ENCODE results near the gene WWOX.

The WWOX gene

DNA sequence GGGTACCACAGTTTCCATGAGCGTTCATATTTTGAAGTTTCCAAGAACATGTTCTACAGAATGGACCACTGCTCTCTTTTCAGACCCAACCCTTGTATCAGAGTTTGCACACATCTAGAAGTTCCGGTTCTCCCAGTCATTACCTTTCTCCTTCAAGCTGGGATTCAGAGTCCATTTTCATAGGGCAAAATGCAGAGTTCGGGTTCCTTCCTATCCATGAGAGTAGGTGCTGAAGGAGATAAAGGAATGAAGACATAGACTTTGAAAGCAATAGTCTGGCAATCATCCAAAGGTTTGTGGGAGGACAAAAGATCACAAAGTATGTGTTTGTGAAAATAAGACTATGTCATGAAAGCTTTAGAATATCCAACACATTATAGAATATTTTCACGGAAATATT lies 801.5 kb downstream of the WWOX start:
- Histone ChIP-seq H3K4me3 (ENCODE audit: low read length) (no peak overlapping the region), H3K4me2 (ENCODE audit: low read depth, low read length) (no peak overlapping the region), H3K79me2 (ENCODE audit: low read length) (no peaks in the 10 kb centered on the region), H3K9me2 (replicated peaks; ENCODE audit: insufficient read depth, low read length) (no peaks in the 10 kb centered on the region), H3K9me3 (replicated peaks; ENCODE audit: insufficient read depth, low read length) (no peaks in the 10 kb centered on the region), H4K20me1 (ENCODE audit: insufficient read depth, low read length) (no peaks in the 10 kb centered on the region), H3F3A (ENCODE audit: insufficient read depth, low read length) (no peaks in the 10 kb centered on the region), H2AFZ (ENCODE audit: low read length) (no peak overlapping the region), H3K27ac (ENCODE audit: low read length) (no peak overlapping the region), H3K36me3 (replicated peaks; ENCODE audit: insufficient read depth, low read length) (no peaks in the 10 kb centered on the region), H3K4me1 (ENCODE audit: low read length) (no peaks in the 10 kb centered on the region), H3K9ac (ENCODE audit: low read length) (no peak overlapping the region), H3K27me3 (replicated peaks; ENCODE audit: insufficient read depth, low read length) (no peaks in the 10 kb centered on the region)
- no peak for DNase-seq
- TF ChIP-seq, protein P1, sequence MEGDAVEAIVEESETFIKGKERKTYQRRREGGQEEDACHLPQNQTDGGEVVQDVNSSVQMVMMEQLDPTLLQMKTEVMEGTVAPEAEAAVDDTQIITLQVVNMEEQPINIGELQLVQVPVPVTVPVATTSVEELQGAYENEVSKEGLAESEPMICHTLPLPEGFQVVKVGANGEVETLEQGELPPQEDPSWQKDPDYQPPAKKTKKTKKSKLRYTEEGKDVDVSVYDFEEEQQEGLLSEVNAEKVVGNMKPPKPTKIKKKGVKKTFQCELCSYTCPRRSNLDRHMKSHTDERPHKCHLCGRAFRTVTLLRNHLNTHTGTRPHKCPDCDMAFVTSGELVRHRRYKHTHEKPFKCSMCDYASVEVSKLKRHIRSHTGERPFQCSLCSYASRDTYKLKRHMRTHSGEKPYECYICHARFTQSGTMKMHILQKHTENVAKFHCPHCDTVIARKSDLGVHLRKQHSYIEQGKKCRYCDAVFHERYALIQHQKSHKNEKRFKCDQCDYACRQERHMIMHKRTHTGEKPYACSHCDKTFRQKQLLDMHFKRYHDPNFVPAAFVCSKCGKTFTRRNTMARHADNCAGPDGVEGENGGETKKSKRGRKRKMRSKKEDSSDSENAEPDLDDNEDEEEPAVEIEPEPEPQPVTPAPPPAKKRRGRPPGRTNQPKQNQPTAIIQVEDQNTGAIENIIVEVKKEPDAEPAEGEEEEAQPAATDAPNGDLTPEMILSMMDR (IDR thresholded peaks at IDR 0.05; ENCODE audit: low read length): no peak

DNA sequence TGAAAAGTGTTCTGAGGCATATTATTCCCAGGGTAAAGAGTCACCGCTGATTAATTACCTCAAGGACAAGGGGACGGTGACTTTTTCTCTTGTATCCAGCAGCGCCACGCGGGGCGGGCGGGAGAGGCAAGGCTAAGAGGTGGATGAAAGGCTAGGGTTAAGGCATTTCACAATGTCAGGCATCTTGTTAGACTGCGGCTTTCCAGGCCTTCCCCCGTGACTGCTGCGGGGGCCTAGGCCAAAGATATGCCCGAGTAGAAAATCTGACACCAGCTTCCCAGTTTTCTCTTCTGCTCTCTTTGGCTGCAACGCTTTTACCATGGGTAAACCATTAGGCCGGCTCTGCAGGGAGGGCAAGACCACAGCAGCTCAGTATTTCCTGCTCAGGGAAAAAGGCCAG lies 802.9 kb downstream of the WWOX start:
- Histone ChIP-seq H3K9ac (ENCODE audit: low read length) (no peak overlapping the region), H3K9me3 (replicated peaks; ENCODE audit: insufficient read depth, low read length) (no peaks in the 10 kb centered on the region), H3K27ac (ENCODE audit: low read length) (no peak overlapping the region), H4K20me1 (ENCODE audit: insufficient read depth, low read length) (no peaks in the 10 kb centered on the region), H3K79me2 (ENCODE audit: low read length) (no peaks in the 10 kb centered on the region), H3K4me2 (ENCODE audit: low read depth, low read length) (no peak overlapping the region), H3K27me3 (replicated peaks; ENCODE audit: insufficient read depth, low read length) (no peaks in the 10 kb centered on the region), H3F3A (ENCODE audit: insufficient read depth, low read length) (no peaks in the 10 kb centered on the region), H3K9me2 (replicated peaks; ENCODE audit: insufficient read depth, low read length) (no peaks in the 10 kb centered on the region), H3K4me1 (ENCODE audit: low read length) (no peaks in the 10 kb centered on the region), H2AFZ (ENCODE audit: low read length) (no peak overlapping the region), H3K4me3 (ENCODE audit: low read length) (no peak overlapping the region), H3K36me3 (replicated peaks; ENCODE audit: insufficient read depth, low read length) (no peaks in the 10 kb centered on the region)
- TF ChIP-seq, protein P1 (IDR thresholded peaks at IDR 0.05; ENCODE audit: low read length): no peak
- TF ChIP-seq EZH2phosphoT487 (IDR thresholded peaks at IDR 0.05; ENCODE audit: low read length): no peak
- TF ChIP-seq EZH2 (optimal IDR thresholded peaks at IDR 0.05; ENCODE audit: low read depth, low read length): no peak
- DNase-seq: no peak

DNA sequence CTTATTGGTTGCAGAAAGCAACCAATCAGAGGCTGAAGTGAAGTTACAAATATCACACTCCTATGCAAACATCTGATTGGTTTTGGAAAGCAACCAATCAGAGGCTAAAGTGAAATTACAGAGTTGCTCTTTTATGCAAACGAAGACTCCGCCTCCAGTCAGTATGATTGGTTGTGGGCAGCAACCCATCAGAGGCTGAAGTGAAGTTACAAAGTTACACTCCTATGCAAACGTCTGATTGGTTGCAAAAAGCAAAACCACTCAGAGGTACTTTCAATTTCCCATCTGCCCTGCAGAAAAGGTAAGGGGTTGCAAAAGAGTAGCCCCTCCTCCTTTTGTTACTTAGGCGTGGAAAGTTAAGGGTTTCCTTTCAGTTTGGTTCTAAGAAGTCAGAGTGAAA lies 803.8 kb downstream of the WWOX start:
- H3K4me2 ChIP-seq (ENCODE audit: low read depth, low read length): no peak overlapping the region
- H3K79me2 ChIP-seq (ENCODE audit: low read length): no peaks in the 10 kb centered on the region
- H3K36me3 ChIP-seq (replicated peaks; ENCODE audit: insufficient read depth, low read length): no peaks in the 10 kb centered on the region
- no peaks in the 10 kb centered on the region for H3K9me3 ChIP-seq (replicated peaks; ENCODE audit: insufficient read depth, low read length)
- no peak overlapping the region for H3K9ac ChIP-seq (ENCODE audit: low read length)
- TF ChIP-seq, protein P1 (IDR thresholded peaks at IDR 0.05; ENCODE audit: low read length): no peak
- TF ChIP-seq EZH2 (optimal IDR thresholded peaks at IDR 0.05; ENCODE audit: low read depth, low read length): no peak
- no peak for TF ChIP-seq EZH2phosphoT487 (IDR thresholded peaks at IDR 0.05; ENCODE audit: low read length)
- no peaks in the 10 kb centered on the region for H3K4me1 ChIP-seq (ENCODE audit: low read length)
- no peak overlapping the region for H3K27ac ChIP-seq (ENCODE audit: low read length)
- H2AFZ ChIP-seq (ENCODE audit: low read length): no peak overlapping the region
- H3F3A ChIP-seq (ENCODE audit: insufficient read depth, low read length): no peaks in the 10 kb centered on the region
- no peaks in the 10 kb centered on the region for H3K9me2 ChIP-seq (replicated peaks; ENCODE audit: insufficient read depth, low read length)
- no peak for DNase-seq
- H3K4me3 ChIP-seq (ENCODE audit: low read length): no peak overlapping the region
- no peaks in the 10 kb centered on the region for H4K20me1 ChIP-seq (ENCODE audit: insufficient read depth, low read length)
- H3K27me3 ChIP-seq (replicated peaks; ENCODE audit: insufficient read depth, low read length): no peaks in the 10 kb centered on the region

Measured in MM.1S (cell line).